Activated CD8-positive, alpha-beta memory T cell treated with anti-CD3 and anti-CD28 coated beads for 36 hours (primary cell): ENCODE measurements around the gene CTNNA2. TPM values are rescaled to one million over a fixed set of nuclear protein-coding genes. Genes with fewer than 3 reads are reported as not detected.

ENCODE experiments used
- CTCF ChIA-PET: fragments of 350-600 bp; sonication (Branson Sonifier 250); formaldehyde crosslinking; loops from one replicate; lab custom pipeline; 2021; ENCODE audit warnings: antibody characterized with exemption; lab: Charles Lee
- POLR2A ChIA-PET: fragments of 350-600 bp; sonication (Branson Sonifier 250); formaldehyde crosslinking; loops from one replicate; lab custom pipeline; 2021; ENCODE audit warnings: antibody characterized with exemption; lab: Charles Lee
- total RNA-seq, 2 experiments: library from RNA; stranded (reverse); gene quantifications; one replicate each; pipeline ENCODE4 v1.2.3, GENCODE V29; 2021

The CTNNA2 gene
- total RNA-seq, 2 experiments from 2014 or later: not detected

DNA sequence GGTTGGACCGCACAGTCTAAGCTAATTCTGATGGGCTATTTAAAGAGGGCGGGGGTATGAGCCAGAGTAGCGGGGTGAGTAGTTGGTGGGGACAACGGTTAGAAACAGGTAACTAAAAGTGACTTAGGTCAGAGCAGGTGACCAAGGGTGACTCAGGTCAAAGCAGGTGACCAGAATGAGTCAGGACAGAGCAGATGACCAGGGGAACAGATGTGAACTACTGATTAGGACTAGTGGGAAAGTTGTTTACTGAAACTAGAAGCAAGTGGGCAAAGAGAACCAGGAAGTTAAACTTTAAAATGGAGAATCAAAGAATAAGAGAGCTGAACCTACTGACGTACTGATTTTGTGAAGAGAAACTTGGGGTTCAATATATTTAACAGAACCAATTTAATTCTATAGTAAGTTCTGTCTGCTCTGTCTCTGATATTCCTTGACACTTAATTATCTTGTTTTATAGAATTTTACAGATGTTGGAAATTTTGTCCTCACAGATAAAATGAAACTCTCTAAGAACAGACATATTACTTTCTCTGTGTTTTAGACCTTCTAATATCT is 799.5 kb downstream of the CTNNA2 start:
- ChIA-PET CTCF (no interaction called here), POLR2A (no interaction called here)

DNA sequence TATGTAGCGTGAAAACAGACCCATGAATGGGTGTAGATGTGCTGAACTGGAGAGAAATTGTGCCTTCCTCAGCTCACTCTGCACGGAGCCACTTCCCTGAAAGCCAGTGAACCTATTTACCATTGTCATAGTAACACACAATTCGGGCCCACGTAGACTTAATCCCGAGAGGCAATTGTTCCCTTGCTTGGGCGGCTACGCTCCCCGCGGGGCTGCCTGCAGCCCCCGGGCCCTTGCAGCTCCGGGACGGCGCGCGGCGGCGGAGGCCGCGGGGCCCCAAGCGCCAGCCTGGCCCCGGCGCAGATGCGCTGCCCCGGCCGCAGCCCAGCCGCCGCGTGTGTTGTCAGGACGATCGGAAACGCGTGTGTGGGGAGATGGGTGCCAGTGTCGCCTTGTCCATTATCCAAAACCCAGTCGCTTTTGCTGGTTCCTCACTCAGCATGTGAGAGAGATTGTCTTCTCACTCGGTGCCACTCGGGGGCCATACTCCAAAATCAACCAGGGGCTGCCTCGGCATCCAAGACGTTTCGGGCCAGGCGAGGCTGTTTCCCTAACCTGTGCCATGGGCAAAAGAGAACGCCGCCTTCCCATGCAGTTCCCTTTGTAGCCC is 809.6 kb downstream of the CTNNA2 start:
- POLR2A ChIA-PET: no interaction called here
- CTCF ChIA-PET: no interaction called here

- ChIA-PET POLR2A (no interaction called here), CTCF (no interaction called here)
These were observed 810.1 kb downstream of the CTNNA2 start for GRCh38 chr2:80322958-80323357.

GRCh38 chr2:80323610-80324009 is 810.8 kb downstream of the CTNNA2 start:
- ChIA-PET CTCF (no interaction called here), POLR2A (no interaction called here)

- ChIA-PET CTCF (no interaction called here), POLR2A (no interaction called here)
These were observed 811.7 kb downstream of the CTNNA2 start for GRCh38 chr2:80324525-80324924.

DNA sequence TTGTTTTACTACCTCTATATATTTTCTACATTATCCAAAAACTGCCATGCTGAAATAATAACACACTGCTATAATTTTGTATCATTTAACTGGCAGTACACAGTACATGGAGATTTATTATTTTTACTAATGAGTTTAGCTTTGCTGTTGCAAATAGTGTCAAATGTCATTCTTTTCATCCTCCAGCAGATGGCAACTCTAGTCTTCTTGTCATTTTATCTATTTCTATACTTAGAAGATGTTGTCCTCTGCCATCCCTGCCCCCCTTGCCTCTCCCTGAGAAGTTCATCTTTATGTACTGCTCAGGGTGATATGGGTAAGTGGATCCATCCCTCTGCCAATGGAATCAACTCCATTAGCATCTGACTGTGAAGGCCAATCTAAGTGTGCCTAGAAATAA is 813.4 kb downstream of the CTNNA2 start:
- CTCF ChIA-PET: no interaction called here

GRCh38 chr2:80326861-80327260 is 814.0 kb downstream of the CTNNA2 start:
- ChIA-PET CTCF (no interaction called here), POLR2A (no interaction called here)

More for the DNA sequence above, 813.4 kb downstream of the CTNNA2 start:
- POLR2A ChIA-PET: no interaction called here

DNA sequence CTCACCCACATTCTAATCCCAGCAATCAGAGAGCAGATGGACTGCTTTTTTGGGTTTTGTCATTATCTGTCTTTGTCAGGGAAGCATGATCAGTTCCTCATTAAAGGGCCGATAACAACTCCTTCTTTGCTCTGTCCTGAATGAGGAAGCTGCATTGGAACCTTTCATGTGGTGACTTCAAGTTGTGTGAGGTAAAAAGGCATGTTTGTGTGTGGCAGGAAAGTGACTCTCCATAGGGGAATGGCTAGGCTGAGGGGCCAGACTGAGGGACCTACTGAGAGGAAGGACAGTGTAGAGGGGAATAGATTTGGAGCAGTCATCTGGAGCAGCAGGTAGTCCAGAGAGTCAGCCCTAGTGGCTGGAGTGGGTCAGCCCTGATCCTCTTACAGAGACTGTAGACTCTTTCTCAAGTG is 815.3 kb downstream of the CTNNA2 start:
- POLR2A ChIA-PET: no interaction called here

GRCh38 chr2:80329491-80329890 is 816.6 kb downstream of the CTNNA2 start:
- ChIA-PET POLR2A (no interaction called here), CTCF (no interaction called here)

More for the DNA sequence above, 815.3 kb downstream of the CTNNA2 start:
- CTCF ChIA-PET: no interaction called here

DNA sequence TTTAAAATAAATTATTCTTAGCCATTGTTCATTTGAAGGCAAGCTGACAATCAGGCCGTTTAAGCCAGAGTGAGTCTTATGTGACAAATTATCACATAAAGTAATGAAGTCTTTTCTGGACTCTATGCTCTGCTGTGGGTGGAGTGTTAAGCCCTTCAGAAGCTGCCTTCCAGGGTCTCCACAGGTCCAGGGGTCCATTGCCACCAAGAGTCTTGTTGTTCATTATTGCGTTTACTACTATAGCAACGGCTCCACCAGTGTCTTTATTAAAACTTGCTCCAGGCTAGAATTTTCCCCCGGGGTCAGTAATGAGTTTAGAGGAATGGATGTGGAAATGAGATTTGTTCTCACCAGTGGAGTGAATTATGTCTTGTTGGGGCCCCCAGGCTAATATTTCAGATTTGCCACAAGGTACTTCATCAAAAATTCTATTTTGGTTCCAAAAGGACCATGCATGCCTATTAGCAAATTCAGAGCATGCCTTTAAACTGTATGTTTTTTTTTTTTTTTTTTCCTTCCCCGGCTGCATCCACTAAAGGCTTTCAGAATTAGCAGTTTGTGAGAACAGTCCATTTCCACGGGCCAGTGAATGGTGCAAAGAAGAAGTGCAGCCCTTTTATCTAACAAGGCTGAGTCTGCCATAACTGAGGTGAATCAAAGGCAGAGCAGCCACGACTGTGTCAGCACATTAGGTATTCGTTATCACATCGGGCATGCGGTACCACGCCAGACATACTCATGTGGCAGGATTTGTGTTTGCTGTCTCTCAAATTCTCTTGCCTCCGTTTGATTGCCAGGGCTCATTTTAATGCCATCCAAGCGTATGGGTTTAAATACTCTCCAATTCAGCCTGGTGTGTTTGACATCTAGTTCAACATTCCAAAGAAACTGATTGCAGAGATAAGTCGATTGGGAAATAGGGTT is 817.9 kb downstream of the CTNNA2 start:
- CTCF ChIA-PET: no interaction called here

GRCh38 chr2:80333886-80334285 is 821.0 kb downstream of the CTNNA2 start:
- ChIA-PET POLR2A (no interaction called here), CTCF (no interaction called here)

More for the DNA sequence above, 817.9 kb downstream of the CTNNA2 start:
- POLR2A ChIA-PET: no interaction called here

GRCh38 chr2:80335411-80335810 is 822.6 kb downstream of the CTNNA2 start:
- ChIA-PET POLR2A (no interaction called here), CTCF (no interaction called here)

GRCh38 chr2:80338794-80339193 is 825.9 kb downstream of the CTNNA2 start:
- ChIA-PET POLR2A (no interaction called here), CTCF (no interaction called here)

- ChIA-PET CTCF (no interaction called here), POLR2A (no interaction called here)
These were observed 827.2 kb downstream of the CTNNA2 start for GRCh38 chr2:80340022-80340421.

DNA sequence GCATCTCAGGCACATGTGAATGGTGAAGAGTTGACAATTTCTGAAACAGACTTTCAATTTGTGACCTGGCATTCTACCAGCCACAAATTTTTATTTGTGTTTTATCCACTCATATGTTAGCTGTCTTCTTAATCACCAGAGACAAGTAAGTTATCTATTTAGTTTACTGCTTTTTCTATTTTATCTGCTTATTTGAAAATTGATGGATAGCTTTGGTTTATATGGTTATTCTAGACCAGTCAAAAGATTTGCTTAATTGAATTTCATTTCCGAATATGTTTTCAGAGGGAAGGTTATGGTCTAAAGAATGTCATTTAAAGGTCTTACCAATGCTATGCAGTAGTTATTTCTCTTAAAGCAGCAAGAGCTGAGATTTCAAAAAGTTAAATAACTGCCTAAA is 835.2 kb downstream of the CTNNA2 start:
- ChIA-PET POLR2A (no interaction called here), CTCF (no interaction called here)

- CTCF ChIA-PET: no interaction called here
- POLR2A ChIA-PET: no interaction called here
These were observed 836.1 kb downstream of the CTNNA2 start for GRCh38 chr2:80348953-80349352.

DNA sequence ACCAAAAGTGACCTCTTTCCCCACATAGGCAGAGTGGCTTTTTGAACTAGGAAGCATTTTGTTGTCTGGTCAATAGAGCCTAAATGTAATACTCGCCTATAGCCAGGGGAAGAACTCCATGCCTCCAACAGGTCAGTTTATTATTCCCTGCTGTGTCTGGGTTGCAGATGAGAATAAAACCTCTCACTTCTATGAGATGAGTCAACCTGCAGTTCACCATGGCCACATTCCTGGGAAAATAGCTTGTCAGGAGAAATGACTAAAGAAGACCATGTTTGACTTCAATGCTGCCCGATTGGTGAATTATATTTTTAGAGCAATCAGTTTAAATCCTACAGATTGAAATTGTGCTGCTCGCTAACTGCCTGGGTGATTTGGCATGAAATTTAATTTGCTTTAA is 838.4 kb downstream of the CTNNA2 start:
- ChIA-PET CTCF (no interaction called here), POLR2A (no interaction called here)

DNA sequence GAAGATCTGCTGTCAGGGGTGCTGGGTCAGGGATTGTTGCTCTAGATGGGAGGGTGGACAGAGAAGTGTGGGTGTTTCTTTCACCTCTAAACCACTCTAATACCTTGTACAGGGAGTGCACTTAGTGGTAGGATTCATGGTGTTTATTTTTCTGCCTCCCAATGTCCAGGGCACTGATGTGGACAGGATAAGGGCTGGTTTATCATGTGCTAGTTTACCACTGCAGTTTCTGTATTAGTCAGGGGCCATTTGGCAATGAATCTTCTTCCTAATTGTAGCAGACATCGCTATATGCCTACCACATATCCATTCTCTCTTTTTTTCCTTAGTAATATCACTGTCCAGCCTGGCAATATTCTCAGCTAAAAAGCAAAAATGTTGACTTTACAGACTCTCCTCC is 842.0 kb downstream of the CTNNA2 start:
- ChIA-PET CTCF (no interaction called here), POLR2A (no interaction called here)

GRCh38 chr2:80361904-80362303 is 849.1 kb downstream of the CTNNA2 start:
- ChIA-PET CTCF (no interaction called here), POLR2A (no interaction called here)

DNA sequence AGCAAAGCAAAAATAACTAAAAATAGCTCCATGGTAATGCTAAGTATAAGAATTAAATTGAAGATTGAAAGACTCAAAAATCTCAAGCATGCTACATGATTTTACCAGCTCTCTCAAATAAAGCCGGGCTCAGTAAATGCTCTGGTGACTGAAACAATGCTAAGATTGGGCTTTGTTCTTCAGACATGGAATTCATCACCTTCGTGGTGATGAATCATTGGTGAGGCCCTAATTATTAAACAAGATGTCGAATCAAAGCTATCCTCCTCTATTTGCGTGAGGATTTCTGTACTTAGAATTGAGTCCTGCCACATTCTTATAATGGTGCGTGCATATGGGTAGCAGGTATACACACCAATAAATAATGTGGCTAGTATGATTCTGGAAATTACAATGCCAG is 850.5 kb downstream of the CTNNA2 start:
- POLR2A ChIA-PET: no interaction called here
- CTCF ChIA-PET: no interaction called here
